Right lobe of liver (tissue), 4 donors: ENCODE results near the gene TNFRSF12A.

ENCODE experiments used
- CTCF ChIP-seq, 4 donors: fragments of 200-600 bp in 3 of 4; fragments of 450-650 bp in 1 of 4; IDR thresholded peaks; one replicate each; pipeline versions ENCODE4 v1.5.1 to v1.8.0; 2016 to 2022; ENCODE audit warnings: antibody characterized with exemption in 4 of 4, mild to moderate bottlenecking in 2 of 4
- POLR2A ChIP-seq: fragments of 450-650 bp; IDR thresholded peaks from one replicate; pipeline ENCODE4 v1.6.1; 2017; ENCODE audit warnings: antibody characterized with exemption, mild to moderate bottlenecking
- donor health status: DM: no; HTN: no; CAD: no.
- donor health status: DM: no; HTN: no; CAD: no.
- donor health status: DM: no; HTN: yes; CAD: no.

- no peak for TF ChIP-seq CTCF (IDR thresholded peaks at IDR 0.05)
- TF ChIP-seq POLR2A = no peak
Measured at GRCh38 chr16:3032624-3033023, 12.5 kb downstream of the TNFRSF12A start.
